HG02588 (cell line): Measurements from ENCODE around the gene SLU7.
A peak's percentile ranks its signal among the peaks of the same experiment; 100 is the strongest.

Experiments used
- ATAC-seq: cut with Tn5 transposase; IDR thresholded peaks from one replicate; pipeline ENCODE4 v1.9.1; 2021; ENCODE audit warnings: mild to moderate bottlenecking, moderate library complexity; ENCODE audit not compliant: unreplicated experiment

The SLU7 gene

GRCh38 chr5:160418561-160419457 lies at the start of gene SLU7:
TSS of gene SLU7 (minus strand) at chr5:160419081. CDS start at chr5:160415294, 3,787 bp downstream.
- ATAC-seq, result peak; percentile 65

GRCh38 chr5:160468363-160468975 lies 49.6 kb upstream of the SLU7 start:
- no peak for ATAC-seq

DNA sequence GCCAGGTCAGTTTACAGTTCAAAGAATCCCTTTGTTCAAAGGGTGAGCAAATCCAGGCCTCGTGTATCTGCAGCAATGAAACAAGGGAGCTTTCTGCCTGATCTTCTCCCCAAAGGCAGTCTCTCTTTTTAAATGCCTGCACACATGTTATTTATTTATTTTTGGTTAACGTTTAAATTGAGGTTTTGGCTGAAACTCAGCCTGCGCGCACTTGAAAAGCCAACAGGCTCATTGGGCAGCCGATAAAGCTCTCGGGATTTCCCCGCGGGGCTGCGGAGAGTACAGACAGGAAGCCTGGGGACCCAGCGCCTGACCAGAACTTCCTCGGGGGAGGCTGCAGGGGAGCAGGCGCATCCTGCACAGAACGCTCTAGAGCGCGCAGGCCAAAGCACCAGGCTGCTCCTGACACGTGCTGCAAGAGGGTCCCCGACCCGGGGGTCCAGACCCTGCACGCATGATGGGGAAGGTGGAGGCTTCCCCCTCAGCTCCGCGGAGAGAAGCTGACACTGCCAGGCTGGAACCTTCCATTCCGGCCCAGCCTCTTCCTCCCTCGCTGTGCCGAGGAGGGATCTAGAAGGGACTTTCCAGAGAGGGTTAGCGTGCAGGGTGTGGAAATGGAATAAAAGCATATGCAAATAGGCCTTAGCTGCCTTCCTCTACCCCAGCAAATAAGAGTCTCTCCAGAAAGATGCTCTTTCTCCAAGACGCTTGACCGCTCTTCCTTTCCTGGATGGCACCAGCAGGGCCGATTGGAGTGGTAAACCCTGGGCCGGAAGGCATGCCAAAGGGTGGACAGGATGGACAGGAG lies 48.9 kb upstream of the SLU7 start:
- peak; percentile 91 for ATAC-seq

DNA sequence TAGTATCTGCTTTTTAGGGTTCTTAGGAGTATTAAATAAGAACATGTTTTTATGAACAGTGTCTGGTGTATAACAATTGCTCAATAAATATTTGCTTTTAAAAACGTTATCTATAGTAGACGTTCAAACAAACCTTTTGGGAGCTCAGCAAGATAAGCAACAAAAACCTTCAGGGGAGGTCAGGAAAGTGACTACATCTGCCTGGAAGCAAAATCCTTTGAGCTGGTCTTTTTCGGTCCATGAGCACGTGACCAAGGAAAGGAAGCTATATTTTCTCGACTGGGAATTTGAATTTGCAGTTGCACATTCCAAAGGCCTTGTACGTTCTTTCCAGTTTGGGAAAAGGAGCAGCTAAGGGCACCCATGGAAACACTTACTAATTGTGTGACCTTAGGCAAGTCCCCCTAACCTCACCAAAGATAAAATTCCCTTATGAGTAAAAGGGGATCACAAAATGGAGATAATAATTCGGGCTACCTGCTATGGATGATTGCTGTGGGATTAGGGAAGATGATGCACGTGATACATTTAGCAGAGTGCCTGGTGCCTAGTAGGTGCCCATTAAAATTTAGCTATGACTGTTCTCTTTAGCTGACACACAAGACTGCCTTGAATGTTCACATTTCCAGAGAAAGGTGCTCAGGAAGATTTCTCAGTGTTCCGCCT lies 48.1 kb upstream of the SLU7 start:
- no peak for ATAC-seq

DNA sequence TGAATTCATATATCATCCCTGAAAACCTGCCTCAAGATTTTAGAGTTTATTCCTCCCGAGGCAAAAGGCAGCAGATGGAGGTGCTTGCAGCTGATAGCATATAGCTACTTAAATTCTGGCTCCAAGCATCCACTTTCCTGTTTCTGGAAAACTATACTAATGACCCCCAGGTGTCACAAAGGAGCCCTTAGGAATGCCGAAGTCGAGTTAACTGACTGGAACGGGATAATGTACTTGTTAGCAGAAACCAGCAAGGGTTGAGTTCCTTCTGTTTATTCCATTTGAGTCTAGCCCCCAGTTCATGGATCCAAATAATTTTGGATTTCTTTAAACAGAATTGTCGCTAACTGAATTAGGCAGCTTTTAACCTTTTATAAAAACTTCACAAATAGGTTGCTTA lies 47.2 kb upstream of the SLU7 start:
- no peak for ATAC-seq

DNA sequence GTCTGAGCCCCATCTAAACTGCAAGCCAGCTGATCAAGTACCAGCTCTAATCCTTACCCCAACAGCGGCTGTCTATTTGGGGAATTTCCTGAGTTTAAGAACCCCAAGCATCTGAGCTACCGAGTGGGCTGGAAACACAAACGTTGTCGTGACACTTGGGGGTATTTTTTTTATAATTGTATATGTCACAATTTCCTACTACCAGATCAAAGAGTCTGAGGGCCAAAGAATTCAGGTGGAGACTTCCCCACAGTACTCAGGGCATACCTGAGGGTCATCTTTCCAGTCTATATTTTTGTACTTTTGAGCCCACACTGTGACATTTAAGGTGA lies 45.6 kb upstream of the SLU7 start:
- no peak for ATAC-seq

GRCh38 chr5:160463740-160464465 lies 45.0 kb upstream of the SLU7 start:
- no peak for ATAC-seq

GRCh38 chr5:160463227-160463626 lies 44.3 kb upstream of the SLU7 start:
- no peak for ATAC-seq

- ATAC-seq, result peak; percentile 41
Observed at GRCh38 chr5:160462167-160462566, 43.3 kb upstream of the SLU7 start.

DNA sequence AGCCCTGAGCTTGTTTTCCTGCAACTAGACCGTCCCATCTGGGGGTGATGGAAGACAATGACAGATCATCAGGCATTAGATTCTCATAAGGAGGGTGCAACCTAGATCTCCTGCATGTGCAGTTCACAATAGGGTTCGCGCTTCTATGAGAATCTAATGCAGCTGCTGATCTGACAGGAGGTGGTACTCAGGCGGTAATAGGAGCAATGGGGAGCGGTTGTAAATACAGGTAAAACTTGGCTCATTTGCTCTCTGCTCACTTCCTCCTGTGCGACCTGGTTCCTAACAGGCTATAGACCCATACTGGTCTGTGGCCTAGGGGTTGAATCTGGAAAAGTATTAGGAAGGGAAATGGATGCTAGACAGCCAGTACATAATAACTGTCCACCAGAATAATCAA lies 42.5 kb upstream of the SLU7 start:
- no peak for ATAC-seq

DNA sequence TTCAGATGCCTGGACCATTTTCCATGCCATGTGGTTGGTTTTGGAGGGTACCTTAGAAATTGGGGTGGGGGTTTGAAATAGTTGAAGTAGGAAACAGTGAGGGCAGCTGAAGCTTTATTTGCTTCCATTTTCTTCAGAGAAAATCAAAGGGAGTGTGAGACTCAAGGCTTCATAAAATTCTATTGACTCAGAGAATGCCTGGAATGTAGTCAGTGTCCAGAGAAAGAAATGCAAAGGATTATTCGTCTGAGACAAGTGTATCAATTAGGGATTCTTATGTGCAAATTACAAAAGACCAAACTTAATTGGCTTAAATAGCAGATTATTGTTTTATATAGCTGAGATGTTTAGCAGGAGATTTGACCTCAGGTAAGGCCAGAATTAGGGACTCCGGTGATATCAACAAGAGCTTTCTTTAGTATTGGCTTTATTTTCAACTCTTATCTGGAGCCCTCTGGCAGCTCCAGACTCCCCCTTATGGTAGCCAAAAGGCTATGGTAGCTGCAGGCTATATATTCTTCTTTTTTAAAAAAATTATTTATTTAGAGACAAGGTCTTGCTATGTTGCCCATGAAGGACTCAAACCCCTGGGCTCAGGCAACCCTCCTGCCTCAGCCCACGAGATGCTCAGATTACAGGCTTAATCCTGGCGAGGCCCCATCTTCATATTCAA lies 41.6 kb upstream of the SLU7 start:
- no peak for ATAC-seq

- ATAC-seq, result peak; percentile 66
Observed at GRCh38 chr5:160458806-160459800, 40.2 kb upstream of the SLU7 start.

DNA sequence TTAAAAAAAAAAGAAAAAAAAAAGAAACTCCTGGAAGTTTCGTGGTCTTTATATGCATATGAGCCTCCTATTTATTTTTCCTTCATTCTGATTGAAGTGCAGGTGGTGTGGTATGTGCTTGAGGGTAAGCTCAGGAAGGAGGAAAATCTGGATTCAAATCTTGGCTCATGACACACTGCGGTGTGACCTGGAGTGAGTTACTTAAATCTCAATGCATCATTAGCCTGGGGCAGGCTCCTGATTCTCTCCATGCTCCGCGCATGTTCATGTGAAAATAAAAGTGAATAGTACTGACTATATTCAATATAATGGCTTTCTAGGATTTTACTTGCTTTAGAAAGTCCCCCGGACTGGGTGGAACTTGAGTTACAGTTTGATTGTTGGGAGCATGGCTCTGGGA lies 38.4 kb upstream of the SLU7 start:
- no peak for ATAC-seq

DNA sequence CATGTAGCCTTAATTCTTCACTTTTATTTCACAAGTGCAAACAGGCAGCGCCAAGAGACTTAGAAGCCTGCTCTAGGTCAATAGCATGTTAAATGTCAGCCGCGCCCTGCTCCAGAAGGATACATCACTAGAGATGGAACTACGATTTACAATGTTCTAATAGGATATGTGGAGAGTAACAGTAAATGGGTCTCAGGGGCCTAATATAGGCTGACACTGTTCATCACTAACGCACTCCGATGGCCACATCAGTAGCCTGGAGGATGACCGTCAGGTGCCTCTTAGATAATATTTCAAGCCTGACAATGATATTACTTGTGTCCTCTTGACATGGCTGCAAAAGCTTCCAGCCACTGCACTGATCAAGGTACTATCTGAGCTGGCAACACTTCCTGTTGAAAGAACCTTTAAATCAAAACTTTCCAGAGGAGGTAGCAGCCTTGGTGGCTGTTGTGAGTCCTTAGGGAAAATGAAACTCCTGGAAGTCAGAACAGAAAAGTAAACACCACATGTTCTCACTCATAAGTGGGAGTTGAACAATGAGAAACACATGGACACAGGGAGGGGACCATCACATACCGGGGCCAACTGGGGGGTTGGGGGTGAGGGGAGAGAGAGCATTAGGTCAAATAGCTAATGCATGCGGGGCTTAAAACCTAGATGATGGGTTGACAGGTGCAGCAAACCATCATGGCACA lies 37.7 kb upstream of the SLU7 start:
- no peak for ATAC-seq

- no peak for ATAC-seq
Observed at GRCh38 chr5:160455600-160455999, 36.7 kb upstream of the SLU7 start.

DNA sequence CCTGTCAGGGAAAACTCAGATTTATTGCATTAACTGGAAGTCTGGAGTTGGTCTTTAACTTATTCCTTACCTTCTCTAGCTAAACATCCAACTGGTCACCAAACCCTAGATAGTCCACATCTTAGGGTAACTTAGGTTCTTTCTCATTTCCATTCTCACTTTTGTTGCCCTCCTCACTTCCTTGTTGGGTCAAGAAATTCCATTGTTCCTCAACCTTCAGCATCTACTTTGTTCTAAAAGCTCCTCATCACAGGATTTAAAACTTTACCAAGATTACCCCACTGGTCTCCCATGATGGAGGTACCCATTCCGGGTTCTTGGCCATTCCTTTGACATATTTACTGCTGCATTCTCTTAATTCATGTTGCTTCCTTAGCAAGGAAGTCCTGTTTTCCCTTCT lies 34.9 kb upstream of the SLU7 start:
- ATAC-seq, result no peak

GRCh38 chr5:160452795-160453194 lies 33.9 kb upstream of the SLU7 start:
- no peak for ATAC-seq

GRCh38 chr5:160452036-160452435 lies 33.2 kb upstream of the SLU7 start:
- ATAC-seq, result no peak
